HFFc6 (cell line): Measurements from ENCODE around the gene HERC4. TPM values are rescaled to one million over a fixed set of nuclear protein-coding genes. Genes with fewer than 3 reads are reported as not detected.

Source experiments
- DNase-seq: peaks from one replicate; pipeline ENCODE4 v3.0.0-alpha.2; 2018
- H3K27ac Mint-ChIP-seq: 2 replicates; pipeline ENCODE4 v1.8.0; 2020; ENCODE audit warnings: mild to moderate bottlenecking, mixed read lengths
- H3K27me3 Mint-ChIP-seq: 2 replicates; pipeline ENCODE4 v1.8.0; 2021; ENCODE audit warnings: mild to moderate bottlenecking, moderate library complexity, mixed read lengths; ENCODE audit not compliant: insufficient read depth
- H3K36me3 Mint-ChIP-seq: 2 replicates; pipeline ENCODE4 v1.8.0; 2021; ENCODE audit warnings: low read depth, mixed read lengths
- H3K4me1 Mint-ChIP-seq: 2 replicates; pipeline ENCODE4 v1.8.0; 2020; ENCODE audit warnings: low read depth, mixed read lengths
- H3K4me3 Mint-ChIP-seq: 2 replicates; pipeline ENCODE4 v1.8.0; 2020; ENCODE audit warnings: mild to moderate bottlenecking, moderate library complexity, mixed read lengths
- H3K9me3 Mint-ChIP-seq: 2 replicates; pipeline ENCODE4 v1.8.0; 2020; ENCODE audit warnings: mild to moderate bottlenecking, mixed read lengths
- total RNA-seq, 6 experiments: library from RNA; stranded (reverse); fragmentation: NEBNext Ultra II Directional; extraction: Animal tissue kit (Norgen Biotek cat#: 25700); gene quantifications; 2 replicates in 1 of 6; 3 replicates in 5 of 6; pipeline ENCODE4 v1.2.3, GENCODE V29; 2021
- TF ChIP-seq, protein P1 (sequence below): fragments of 200-600 bp; sonication (generic); IDR thresholded peaks from 2 replicates; pipeline ENCODE4 v1.5.0; 2021; ENCODE audit warnings: antibody characterized with exemption, mild to moderate bottlenecking

The HERC4 gene
- total RNA-seq, 6 experiments from 2014 or later = 220 to 297 (median 279) TPM

GRCh38 chr10:67917169-67917568 lies 157.9 kb downstream of the HERC4 start:
- H3K27me3 Mint-ChIP-seq = peaks cover 20% of the 10 kb centered on the region
- TF ChIP-seq, protein P1, sequence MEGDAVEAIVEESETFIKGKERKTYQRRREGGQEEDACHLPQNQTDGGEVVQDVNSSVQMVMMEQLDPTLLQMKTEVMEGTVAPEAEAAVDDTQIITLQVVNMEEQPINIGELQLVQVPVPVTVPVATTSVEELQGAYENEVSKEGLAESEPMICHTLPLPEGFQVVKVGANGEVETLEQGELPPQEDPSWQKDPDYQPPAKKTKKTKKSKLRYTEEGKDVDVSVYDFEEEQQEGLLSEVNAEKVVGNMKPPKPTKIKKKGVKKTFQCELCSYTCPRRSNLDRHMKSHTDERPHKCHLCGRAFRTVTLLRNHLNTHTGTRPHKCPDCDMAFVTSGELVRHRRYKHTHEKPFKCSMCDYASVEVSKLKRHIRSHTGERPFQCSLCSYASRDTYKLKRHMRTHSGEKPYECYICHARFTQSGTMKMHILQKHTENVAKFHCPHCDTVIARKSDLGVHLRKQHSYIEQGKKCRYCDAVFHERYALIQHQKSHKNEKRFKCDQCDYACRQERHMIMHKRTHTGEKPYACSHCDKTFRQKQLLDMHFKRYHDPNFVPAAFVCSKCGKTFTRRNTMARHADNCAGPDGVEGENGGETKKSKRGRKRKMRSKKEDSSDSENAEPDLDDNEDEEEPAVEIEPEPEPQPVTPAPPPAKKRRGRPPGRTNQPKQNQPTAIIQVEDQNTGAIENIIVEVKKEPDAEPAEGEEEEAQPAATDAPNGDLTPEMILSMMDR = no peak
- peaks cover 51% of the 10 kb centered on the region for H3K36me3 Mint-ChIP-seq
- H3K27ac Mint-ChIP-seq = peak overlapping the region; percentile 69
- no peak for DNase-seq
- H3K9me3 Mint-ChIP-seq = no peaks in the 10 kb centered on the region; the same call in 1 of the 2 replicates
- peaks cover 38% of the 10 kb centered on the region for H3K4me1 Mint-ChIP-seq
- peak overlapping the region; percentile 11; the same call in 1 of the 2 replicates for H3K4me3 Mint-ChIP-seq

- TF ChIP-seq, protein P1 = no peak
- Mint-ChIP-seq H3K4me3 (peak overlapping the region; percentile 24; the same call in 1 of the 2 replicates), H3K27me3 (peaks cover 28% of the 10 kb centered on the region), H3K36me3 (peaks cover 50% of the 10 kb centered on the region), H3K4me1 (peaks cover 31% of the 10 kb centered on the region), H3K27ac (peak overlapping the region; percentile 66), H3K9me3 (no peaks in the 10 kb centered on the region; the same call in 1 of the 2 replicates)
- no peak for DNase-seq
These were observed 160.2 kb downstream of the HERC4 start for GRCh38 chr10:67914777-67915340.

DNA sequence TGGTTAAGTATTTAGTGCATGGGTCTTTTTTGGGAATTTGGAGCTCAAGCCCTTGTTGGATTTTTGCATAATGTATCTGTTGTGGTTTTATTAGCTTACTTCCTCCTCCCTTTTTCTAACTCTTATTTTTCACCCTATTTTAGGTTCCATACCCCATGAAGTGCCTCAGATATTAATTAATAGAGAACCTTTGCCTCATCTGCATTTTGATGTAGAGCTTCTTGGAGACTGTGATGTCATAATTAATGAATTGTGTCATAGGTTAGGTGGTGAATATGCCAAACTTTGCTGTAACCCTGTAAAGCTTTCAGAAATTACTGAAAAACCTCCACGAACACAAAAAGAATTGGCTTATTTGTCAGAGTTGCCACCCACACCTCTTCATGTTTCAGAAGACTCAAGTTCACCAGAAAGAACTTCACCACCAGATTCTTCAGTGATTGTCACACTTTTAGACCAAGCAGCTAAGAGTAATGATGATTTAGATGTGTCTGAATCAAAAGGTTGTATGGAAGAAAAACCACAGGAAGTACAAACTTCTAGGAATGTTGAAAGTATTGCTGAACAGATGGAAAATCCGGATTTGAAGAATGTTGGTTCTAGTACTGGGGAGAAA lies 162.6 kb downstream of the HERC4 start:
- Mint-ChIP-seq H3K9me3 (no peaks in the 10 kb centered on the region; the same call in 1 of the 2 replicates), H3K27me3 (peaks cover 25% of the 10 kb centered on the region), H3K27ac (peak overlapping the region; percentile 60), H3K4me3 (peak overlapping the region; percentile 45; the same call in 1 of the 2 replicates), H3K36me3 (peaks cover 53% of the 10 kb centered on the region), H3K4me1 (peaks cover 17% of the 10 kb centered on the region)
- TF ChIP-seq, protein P1 = no peak
- DNase-seq = peak; percentile 30

DNA sequence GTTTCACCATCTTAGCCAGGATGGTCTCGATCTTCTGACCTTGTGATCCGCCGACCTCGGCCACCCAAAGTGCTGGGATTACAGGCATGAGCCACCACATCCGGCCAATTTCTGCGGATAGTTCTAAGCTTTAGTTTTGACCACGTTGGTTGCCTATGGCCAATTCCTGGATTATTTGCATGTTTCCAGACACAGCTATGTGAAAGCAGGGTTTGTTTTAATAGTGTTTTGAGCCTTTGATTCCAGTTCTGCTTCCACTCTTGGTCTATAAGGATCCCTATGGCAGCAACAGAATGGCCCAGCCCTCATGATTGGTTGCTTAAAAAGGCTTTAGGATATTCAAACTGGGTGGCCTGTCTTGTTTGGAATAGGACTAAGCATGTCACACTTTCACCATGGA lies 171.5 kb downstream of the HERC4 start:
- Mint-ChIP-seq H3K9me3 (no peaks in the 10 kb centered on the region), H3K27ac (no peak overlapping the region), H3K27me3 (no peaks in the 10 kb centered on the region), H3K36me3 (peaks cover 26% of the 10 kb centered on the region), H3K4me3 (no peak overlapping the region), H3K4me1 (no peaks in the 10 kb centered on the region)
- TF ChIP-seq, protein P1 = no peak
- no peak for DNase-seq

- Mint-ChIP-seq H3K36me3 (peaks cover 18% of the 10 kb centered on the region), H3K4me1 (no peaks in the 10 kb centered on the region), H3K27me3 (no peaks in the 10 kb centered on the region), H3K4me3 (no peak overlapping the region), H3K27ac (no peak overlapping the region), H3K9me3 (no peaks in the 10 kb centered on the region)
- DNase-seq = no peak
- TF ChIP-seq, protein P1 = no peak
These were observed 181.4 kb downstream of the HERC4 start for GRCh38 chr10:67893637-67894036.
